Left ventricle myocardium inferior (tissue), 1 donor: Measurements from ENCODE around the gene ENTPD8. TPM values are rescaled to one million over a fixed set of nuclear protein-coding genes. Genes with fewer than 3 reads are reported as not detected.

Source experiments
- DNase-seq: peaks from one replicate; pipeline ENCODE4 v3.0.0-alpha.2; 2020
- H3K27ac ChIP-seq: fragments of 200-600 bp; replicated peaks from 2 replicates; pipeline ENCODE4 v1.8.0; 2021
- H3K27me3 ChIP-seq: fragments of 200-600 bp; 2 replicates; pipeline ENCODE4 v1.8.0; 2021; ENCODE audit warnings: low read depth
- H3K36me3 ChIP-seq: fragments of 200-600 bp; 2 replicates; pipeline ENCODE4 v1.8.0; 2021
- H3K4me1 ChIP-seq: fragments of 200-600 bp; 2 replicates; pipeline ENCODE4 v1.8.0; 2021
- H3K4me3 ChIP-seq: fragments of 200-600 bp; 2 replicates; pipeline ENCODE4 v1.8.0; 2021; ENCODE audit warnings: mild to moderate bottlenecking, moderate library complexity
- H3K9me3 ChIP-seq: fragments of 200-600 bp; replicated peaks from 2 replicates; pipeline ENCODE4 v1.8.0; 2021
- CTCF ChIP-seq: fragments of 200-600 bp; IDR thresholded peaks from 2 replicates; pipeline ENCODE4 v1.8.0; 2021; ENCODE audit warnings: antibody characterized with exemption, mild to moderate bottlenecking, borderline replicate concordance
- intact Hi-C: fragments of 100-400 bp; cut with micrococcal nuclease; formaldehyde crosslinking; loops from one replicate; pipeline ENCODE4 v1.11.0; 2022
- total RNA-seq: library from RNA; stranded (reverse); fragmentation: NEBNext Ultra II Directional; extraction: Animal tissue kit (Norgen Biotek cat#: 25700); gene quantifications from one replicate; pipeline ENCODE4 v1.2.1, GENCODE V29; 2021
- donor health status: DM: no; HTN: yes; CAD: no; lungs with severe emphysema.

The ENTPD8 gene
- total RNA-seq, 1 donor from 2014 or later = not detected

- H3K9me3 ChIP-seq = no peaks in the 10 kb centered on the region
- H3K36me3 ChIP-seq = no peaks in the 10 kb centered on the region
- intact Hi-C loops = no loop called here
- no peak overlapping the region for H3K27ac ChIP-seq
- no peak for DNase-seq
- TF ChIP-seq CTCF = no peak
- H3K4me3 ChIP-seq = no peak overlapping the region
- no peaks in the 10 kb centered on the region for H3K27me3 ChIP-seq
- no peaks in the 10 kb centered on the region for H3K4me1 ChIP-seq
These were observed 8.3 kb downstream of the ENTPD8 start for GRCh38 chr9:137432687-137433348.

- H3K36me3 ChIP-seq = no peaks in the 10 kb centered on the region
- no peaks in the 10 kb centered on the region for H3K27me3 ChIP-seq
- no peak overlapping the region for H3K27ac ChIP-seq
- no peak for DNase-seq
- intact Hi-C loops = no loop called here
- H3K4me1 ChIP-seq = no peaks in the 10 kb centered on the region
- no peaks in the 10 kb centered on the region for H3K9me3 ChIP-seq
- no peak overlapping the region for H3K4me3 ChIP-seq
- TF ChIP-seq CTCF = no peak
These were observed 9.7 kb downstream of the ENTPD8 start for GRCh38 chr9:137431416-137431931.

GRCh38 chr9:137430723-137431415 is 10.3 kb downstream of the ENTPD8 start:
- no peak for DNase-seq

GRCh38 chr9:137429974-137430722 is 11.0 kb downstream of the ENTPD8 start:
- no peak for TF ChIP-seq CTCF
- no peaks in the 10 kb centered on the region for H3K9me3 ChIP-seq
- no peaks in the 10 kb centered on the region for H3K27me3 ChIP-seq
- H3K4me3 ChIP-seq = no peak overlapping the region
- intact Hi-C loops = no loop called here
- no peak for DNase-seq
- H3K4me1 ChIP-seq = peaks cover 10% of the 10 kb centered on the region
- H3K36me3 ChIP-seq = no peaks in the 10 kb centered on the region
- no peak overlapping the region for H3K27ac ChIP-seq

More at GRCh38 chr9:137430723-137431415, 10.3 kb downstream of the ENTPD8 start:
- Histone ChIP-seq H3K4me3 (no peak overlapping the region), H3K36me3 (no peaks in the 10 kb centered on the region), H3K27me3 (no peaks in the 10 kb centered on the region), H3K4me1 (peaks cover 2% of the 10 kb centered on the region), H3K27ac (no peak overlapping the region), H3K9me3 (no peaks in the 10 kb centered on the region)
- intact Hi-C loops = no loop called here
- no peak for TF ChIP-seq CTCF

- H3K27ac ChIP-seq = no peak overlapping the region
- no peaks in the 10 kb centered on the region for H3K36me3 ChIP-seq
- no peaks in the 10 kb centered on the region for H3K9me3 ChIP-seq
- no peak for DNase-seq
- intact Hi-C loops = no loop called here
- peaks cover 14% of the 10 kb centered on the region for H3K4me1 ChIP-seq
- no peak for TF ChIP-seq CTCF
- no peak overlapping the region for H3K4me3 ChIP-seq
- no peaks in the 10 kb centered on the region for H3K27me3 ChIP-seq
These were observed 11.6 kb downstream of the ENTPD8 start for GRCh38 chr9:137429546-137429890.
